Mucosa of descending colon (tissue), 3 donors: ENCODE measurements around the gene RAP1GAP. TPM values are rescaled to one million over a fixed set of nuclear protein-coding genes. Genes with fewer than 3 reads are reported as not detected.

Experiments used
- ATAC-seq: fragments of 200-7000 bp; cut with Tn5 transposase; one replicate; pipeline ENCODE4 v1.9.1; 2020; ENCODE audit warnings: mild to moderate bottlenecking, moderate library complexity
- DNase-seq, 3 donors: peaks; one replicate each; pipeline ENCODE4 v3.0.0-alpha.2; 2020
- H3K36me3 ChIP-seq: fragments of 200-600 bp; one replicate; pipeline ENCODE4 v1.8.0; 2021; ENCODE audit warnings: low read depth, mild to moderate bottlenecking
- H3K4me1 ChIP-seq: fragments of 200-600 bp; one replicate; pipeline ENCODE4 v1.8.0; 2021; ENCODE audit warnings: low read depth, mild to moderate bottlenecking
- H3K4me3 ChIP-seq: fragments of 200-600 bp; one replicate; pipeline ENCODE4 v1.8.0; 2021; ENCODE audit warnings: mild to moderate bottlenecking
- H3K9me3 ChIP-seq: fragments of 200-600 bp; one replicate; pipeline ENCODE4 v1.8.0; 2021; ENCODE audit warnings: mild to moderate bottlenecking
- intact Hi-C, 2 donors: fragments of 100-400 bp; cut with DNase I in 1 of 2; cut with micrococcal nuclease in 1 of 2; formaldehyde crosslinking; loops; one replicate each; pipeline versions ENCODE4 v1.11.0 to v1.11.1; 2022; cut with DNase I, micrococcal nuclease
- long read RNA-seq, 2 donors: library from polyadenylated mRNA; unstranded; transcript quantifications; one replicate each; pipeline ENCODE4 v2.0.0, GENCODE V29; 2019 to 2021
- total RNA-seq, 3 donors: library from RNA; stranded (reverse); fragmentation: NEBNext Ultra II Directional in 2 of 3; extraction: Animal tissue kit (Norgen Biotek cat#: 25700) in 2 of 3; gene quantifications; one replicate each; pipeline versions ENCODE4 v1.2.1 to v1.2.4, GENCODE V29; 2021 to 2023
- TF ChIP-seq, protein P1 (sequence below): fragments of 200-600 bp; IDR thresholded peaks from one replicate; pipeline ENCODE4 v1.8.0; 2022; ENCODE audit warnings: antibody characterized with exemption, mild to moderate bottlenecking
- donor health status: DM: no; HTN: no; CAD: no; lungs with moderate emphysema.
- donor health status: DM: no; HTN: no; CAD: no.
- donor health status: DM: no; HTN: yes; CAD: no.

RAP1GAP gene
- total RNA-seq, result 10 to 100 TPM; 15.7 to 59.6 (median 43.0) TPM
- long read RNA-seq, donor 1, transcript RAP1GAP-204 (23 exons, 3,318 nt), result major isoform, 8 of 24 reads
- long read RNA-seq, donor 1, partial matches to known transcripts, result 5 of 24 reads
- long read RNA-seq, donor 1, other reads (novel, unspliced or antisense), result 10 of 24 reads
- long read RNA-seq, donor 2, partial matches to known transcripts, result 5 of 9 reads
- long read RNA-seq, donor 2, other reads (novel, unspliced or antisense), result 3 of 9 reads

DNA sequence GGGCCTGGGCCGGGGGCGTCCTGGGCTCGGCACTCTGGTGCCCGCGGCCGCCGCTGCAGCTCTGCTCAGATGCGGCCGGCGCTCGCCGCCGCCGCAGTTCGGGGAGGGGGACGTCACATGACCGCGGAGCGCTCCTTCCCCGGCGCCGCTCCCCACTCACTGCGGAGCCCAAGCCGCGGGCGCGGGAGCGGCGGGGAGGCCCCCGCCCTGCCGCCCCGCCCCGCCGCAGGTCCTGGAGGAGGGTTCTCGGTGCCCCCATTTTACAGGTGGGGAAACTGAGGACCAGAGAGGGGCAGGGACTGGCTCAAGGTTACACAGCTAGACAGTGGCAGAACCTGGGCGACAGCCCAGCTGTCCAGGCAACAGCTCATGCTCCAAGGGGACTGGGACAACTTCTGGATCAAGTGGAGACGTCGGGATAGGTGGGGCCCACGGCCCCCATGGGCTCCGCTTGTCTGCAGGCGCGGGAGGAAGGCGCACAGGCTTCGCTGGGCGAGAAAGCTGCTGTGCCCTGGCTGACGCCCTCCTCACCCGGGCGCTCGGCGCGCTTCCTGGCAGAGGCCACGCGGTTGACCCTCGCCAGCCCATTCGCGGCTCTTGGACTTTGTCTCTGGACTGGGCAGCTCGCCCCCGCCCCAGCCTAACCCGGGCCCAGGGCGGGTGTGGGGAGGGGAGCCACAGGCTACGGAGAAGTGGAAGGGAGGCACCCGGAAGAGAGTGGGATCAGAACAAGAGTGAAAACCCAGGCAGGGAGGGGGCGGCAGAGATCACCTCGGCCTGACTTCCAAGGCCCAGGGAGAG lies at the start of gene RAP1GAP:
RAP1GAP (minus strand) TSS at position 100 of the 801 bp plus-strand sequence. CDS start 49,325 bp downstream, outside the sequence.
- no peaks in the 10 kb centered on the region for H3K9me3 ChIP-seq
- no peak within 1 kb of the TSS for H3K4me3 ChIP-seq
- no peaks in the 10 kb centered on the region for H3K36me3 ChIP-seq
- DNase-seq (peak; percentile 60 to 76 (median 65)), ATAC-seq (peak; percentile 71)
- intact Hi-C loops, result no loop called here
- peaks cover 12% of the 10 kb centered on the region for H3K4me1 ChIP-seq
- TF ChIP-seq, protein P1, sequence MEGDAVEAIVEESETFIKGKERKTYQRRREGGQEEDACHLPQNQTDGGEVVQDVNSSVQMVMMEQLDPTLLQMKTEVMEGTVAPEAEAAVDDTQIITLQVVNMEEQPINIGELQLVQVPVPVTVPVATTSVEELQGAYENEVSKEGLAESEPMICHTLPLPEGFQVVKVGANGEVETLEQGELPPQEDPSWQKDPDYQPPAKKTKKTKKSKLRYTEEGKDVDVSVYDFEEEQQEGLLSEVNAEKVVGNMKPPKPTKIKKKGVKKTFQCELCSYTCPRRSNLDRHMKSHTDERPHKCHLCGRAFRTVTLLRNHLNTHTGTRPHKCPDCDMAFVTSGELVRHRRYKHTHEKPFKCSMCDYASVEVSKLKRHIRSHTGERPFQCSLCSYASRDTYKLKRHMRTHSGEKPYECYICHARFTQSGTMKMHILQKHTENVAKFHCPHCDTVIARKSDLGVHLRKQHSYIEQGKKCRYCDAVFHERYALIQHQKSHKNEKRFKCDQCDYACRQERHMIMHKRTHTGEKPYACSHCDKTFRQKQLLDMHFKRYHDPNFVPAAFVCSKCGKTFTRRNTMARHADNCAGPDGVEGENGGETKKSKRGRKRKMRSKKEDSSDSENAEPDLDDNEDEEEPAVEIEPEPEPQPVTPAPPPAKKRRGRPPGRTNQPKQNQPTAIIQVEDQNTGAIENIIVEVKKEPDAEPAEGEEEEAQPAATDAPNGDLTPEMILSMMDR, result no peak

DNA sequence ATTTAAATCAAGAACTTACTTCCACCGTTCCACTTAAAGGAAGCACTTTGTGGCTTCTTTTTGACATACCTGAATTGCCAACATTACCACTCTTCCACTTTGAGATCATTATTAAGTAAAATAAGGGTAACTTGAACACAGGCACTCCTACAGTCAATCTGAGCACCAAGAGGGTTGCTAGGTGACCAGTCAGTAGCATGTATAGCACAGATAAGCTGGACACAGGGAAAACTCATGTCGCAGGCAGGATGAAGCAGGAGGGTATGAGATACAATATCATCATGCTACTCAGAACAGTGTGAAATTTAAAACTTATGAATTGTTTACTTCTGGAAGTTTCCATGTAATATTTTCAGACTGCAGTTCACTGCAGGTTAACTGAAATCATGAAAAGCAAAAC lies 47.0 kb upstream of the RAP1GAP start:
- H3K4me1 ChIP-seq, result no peaks in the 10 kb centered on the region
- no peak for DNase-seq
- no peaks in the 10 kb centered on the region for H3K36me3 ChIP-seq
- TF ChIP-seq, protein P1, result no peak
- ATAC-seq, result no peak
- no peak overlapping the region for H3K4me3 ChIP-seq
- intact Hi-C loops, result no loop called here
- no peaks in the 10 kb centered on the region for H3K9me3 ChIP-seq

DNA sequence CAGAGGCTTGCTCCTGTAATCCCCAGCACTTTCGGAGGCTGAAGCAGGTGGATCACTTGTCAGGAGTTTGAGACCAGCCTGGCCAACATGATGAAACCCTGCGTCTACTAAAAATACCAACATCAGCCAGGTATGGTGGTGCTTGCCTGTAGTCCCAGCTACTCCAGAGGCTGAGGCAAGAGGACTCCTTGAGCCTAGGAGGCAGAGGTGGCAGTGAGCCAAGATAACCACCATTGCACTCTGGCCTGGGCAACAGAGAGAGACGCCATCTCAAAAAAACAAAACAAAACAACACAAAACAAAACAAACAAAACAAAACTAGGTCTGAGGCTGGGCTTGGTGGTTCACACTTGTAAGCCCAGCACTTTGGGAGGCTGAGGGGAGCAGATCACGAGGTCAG lies 38.7 kb upstream of the RAP1GAP start:
- Histone ChIP-seq H3K4me1 (no peaks in the 10 kb centered on the region), H3K36me3 (no peaks in the 10 kb centered on the region), H3K9me3 (no peaks in the 10 kb centered on the region), H3K4me3 (no peak overlapping the region)
- intact Hi-C loops, result no loop called here
- ATAC-seq (no peak), DNase-seq (no peak)
- TF ChIP-seq, protein P1, result no peak

DNA sequence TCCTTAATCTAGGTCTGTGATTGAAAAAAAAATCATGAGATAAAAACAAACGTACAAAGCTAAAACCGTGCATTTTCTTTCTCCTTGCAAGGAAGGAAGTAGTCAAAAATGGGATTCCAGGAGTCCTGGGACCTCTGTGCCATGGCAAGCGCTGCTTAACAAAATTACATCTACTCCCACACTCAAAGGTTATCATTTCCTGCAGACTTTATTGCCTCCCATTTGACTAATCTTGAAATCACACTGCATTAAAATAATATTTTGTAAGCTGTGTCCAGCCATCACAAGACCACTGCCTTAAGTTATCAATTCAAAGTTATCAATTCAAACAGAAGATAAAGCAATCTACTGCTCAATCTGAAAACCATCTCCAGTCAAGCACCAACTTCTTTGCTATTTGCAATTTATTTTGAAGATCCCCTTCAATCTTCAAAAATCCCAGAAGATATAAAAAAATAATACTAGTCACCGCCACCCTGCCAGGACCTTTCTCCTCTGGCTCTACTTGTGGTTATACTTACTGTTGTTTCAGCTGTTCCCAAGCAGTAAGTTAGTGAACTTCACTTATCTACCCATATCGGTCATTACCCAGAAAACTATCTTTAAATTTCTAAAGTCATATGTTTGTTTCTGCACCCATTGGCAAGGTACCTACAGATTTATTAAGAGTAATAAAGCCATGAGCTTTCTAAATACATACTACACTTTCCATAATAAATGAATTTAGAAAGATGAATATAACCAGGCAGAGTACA lies 38.1 kb upstream of the RAP1GAP start:
- Histone ChIP-seq H3K36me3 (no peaks in the 10 kb centered on the region), H3K9me3 (no peaks in the 10 kb centered on the region), H3K4me3 (no peak overlapping the region), H3K4me1 (no peaks in the 10 kb centered on the region)
- no peak for ATAC-seq
- no peak for DNase-seq
- TF ChIP-seq, protein P1, result no peak
- intact Hi-C loops, result no loop called here

DNA sequence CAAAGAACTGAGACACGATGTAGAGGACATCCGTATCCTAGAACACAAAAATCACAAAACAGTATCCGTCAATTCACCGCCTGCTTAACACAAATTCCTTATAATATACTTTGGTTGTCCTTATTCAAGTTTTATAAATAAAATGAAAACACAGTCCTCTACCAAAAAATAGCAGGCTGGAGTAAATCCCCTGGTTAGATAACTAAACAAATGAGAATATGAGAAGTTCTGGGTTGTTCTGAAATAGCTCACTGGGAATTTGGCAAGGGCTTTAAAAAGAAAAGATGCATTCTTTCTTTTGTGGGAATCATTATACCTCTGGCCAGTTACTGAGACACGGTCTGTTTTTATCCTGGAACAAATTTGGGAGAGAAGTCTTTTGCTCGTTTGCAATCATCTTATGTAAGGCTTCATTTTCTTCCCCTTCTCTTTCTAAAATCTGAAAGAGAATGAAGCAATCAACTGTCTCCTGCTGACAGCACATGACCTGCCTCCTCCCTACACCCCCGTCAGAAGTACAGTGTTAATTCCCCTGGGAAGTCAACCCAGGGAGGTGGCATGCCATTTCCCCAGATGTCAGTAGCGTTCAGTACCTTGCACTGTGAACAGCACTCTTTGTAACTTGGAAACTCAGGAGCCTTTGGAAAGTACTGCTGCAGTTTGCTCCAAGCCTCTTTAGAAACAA lies 37.1 kb upstream of the RAP1GAP start:
- no peak for DNase-seq

More for the DNA sequence above, 37.1 kb upstream of the RAP1GAP start:
- H3K36me3 ChIP-seq, result no peaks in the 10 kb centered on the region
- no peak overlapping the region for H3K4me3 ChIP-seq
- H3K4me1 ChIP-seq, result no peaks in the 10 kb centered on the region
- ATAC-seq, result no peak
- no peaks in the 10 kb centered on the region for H3K9me3 ChIP-seq
- TF ChIP-seq, protein P1, result no peak
- intact Hi-C loops, result no loop called here
